H1 (cell line): ENCODE data around the gene MED16. TPM values are rescaled to one million over a fixed set of nuclear protein-coding genes. Genes with fewer than 3 reads are reported as not detected.
A peak's percentile ranks its signal among the peaks of the same experiment; 100 is the strongest.

Source experiments
- CTCF ChIA-PET: fragments of 300-600 bp; sonication (Branson Sonifier 250); formaldehyde crosslinking; loops from one replicate; lab custom pipeline; 2021; ENCODE audit not compliant: partially characterized antibody; lab: Charles Lee
- POLR2A ChIA-PET: fragments of 300-600 bp; sonication (Branson Sonifier 250); formaldehyde crosslinking; loops from one replicate; lab custom pipeline; 2021; ENCODE audit warnings: inconsistent platforms; ENCODE audit not compliant: partially characterized antibody; lab: Charles Lee
- DNase-seq, 2 experiments: peaks; one replicate each; pipeline versions ENCODE4 v3.0.0 to v3.0.0-alpha.2; 2010 to 2022; ENCODE audit warnings: low spot score in 2 of 2, low read depth in 1 of 2, mixed read lengths in 1 of 2
- FAIRE-seq: peaks from 2 replicates; lab custom pipeline; 2011; peaks lifted over from hg19 to GRCh38; lab: Jason Lieb, UNC
- H2AFZ ChIP-seq: 2 replicates; pipeline ENCODE4 v1.8.1; 2012; ENCODE audit warnings: low read length, inconsistent platforms
- H2AK5ac ChIP-seq: 2 replicates; pipeline ENCODE4 v1.6.1; 2013; ENCODE audit warnings: low read depth, low read length
- H2BK120ac ChIP-seq: replicated peaks from 2 replicates; pipeline ENCODE3; 2013; ENCODE audit warnings: low read depth, low read length, inconsistent platforms
- H2BK12ac ChIP-seq: 2 replicates; pipeline ENCODE4 v1.6.1; 2013; ENCODE audit warnings: low read depth, low read length
- H2BK15ac ChIP-seq: 2 replicates; pipeline ENCODE4 v1.6.1; 2013; ENCODE audit warnings: low read length
- H2BK20ac ChIP-seq: 2 replicates; pipeline ENCODE4 v1.6.1; 2013; ENCODE audit warnings: low read length
- H2BK5ac ChIP-seq: 2 replicates; pipeline ENCODE4 v1.6.1; 2013; ENCODE audit warnings: low read depth, low read length
- H3K14ac ChIP-seq: 2 replicates; pipeline ENCODE4 v1.6.1; 2013; ENCODE audit warnings: inconsistent platforms; ENCODE audit not compliant: insufficient read length
- H3K18ac ChIP-seq: 2 replicates; pipeline ENCODE4 v1.6.1; 2013; ENCODE audit warnings: low read length; ENCODE audit errors: extremely low read depth
- H3K23ac ChIP-seq: 2 replicates; pipeline ENCODE4 v1.6.1; 2013; ENCODE audit warnings: inconsistent platforms; ENCODE audit not compliant: insufficient read length
- H3K23me2 ChIP-seq: 2 replicates; pipeline ENCODE4 v1.6.1; 2013; ENCODE audit warnings: low read depth, low read length
- H3K27ac ChIP-seq: 2 replicates; pipeline ENCODE4 v1.6.1; 2011; ENCODE audit warnings: low read depth, low read length, inconsistent platforms
- H3K27me3 ChIP-seq, 4 experiments: replicated peaks in 1 of 4; 1 replicate in 1 of 4; 2 replicates in 3 of 4; pipeline versions ENCODE4 v1.6.1 to v1.8.1; 2011 to 2013; ENCODE audit warnings: low read length in 3 of 4, mild to moderate bottlenecking in 3 of 4, inconsistent platforms in 2 of 4, mixed read lengths in 2 of 4, moderate library complexity in 1 of 4; ENCODE audit not compliant: control insufficient read depth in 3 of 4, insufficient read depth in 3 of 4; ENCODE audit errors: extremely low read depth in 1 of 4
- H3K36me3 ChIP-seq, 4 experiments: 2 replicates each; pipeline versions ENCODE4 v1.6.1 to v1.8.1; 2011 to 2013; ENCODE audit warnings: mild to moderate bottlenecking in 4 of 4, low read length in 3 of 4, moderate library complexity in 2 of 4, control low read depth in 1 of 4, inconsistent platforms in 1 of 4; ENCODE audit not compliant: insufficient read depth in 4 of 4, control insufficient read depth in 2 of 4
- H3K4ac ChIP-seq: replicated peaks from 2 replicates; pipeline ENCODE3; 2013; ENCODE audit warnings: low read length, low read depth, mixed read lengths, inconsistent platforms; ENCODE audit not compliant: insufficient read length
- H3K4me1 ChIP-seq, 4 experiments: replicated peaks in 1 of 4; 1 replicate in 1 of 4; 2 replicates in 3 of 4; pipeline versions ENCODE4 v1.6.1 to v1.8.1; 2011 to 2013; ENCODE audit warnings: low read length in 3 of 4, inconsistent platforms in 2 of 4, mixed read lengths in 1 of 4; ENCODE audit not compliant: insufficient read depth in 4 of 4, control insufficient read depth in 3 of 4
- H3K4me2 ChIP-seq, 2 experiments: 2 replicates each; pipeline versions ENCODE4 v1.6.1 to v1.8.1; 2011 to 2013; ENCODE audit warnings: low read depth in 2 of 2, low read length in 2 of 2, control low read depth in 1 of 2, inconsistent platforms in 1 of 2, mild to moderate bottlenecking in 1 of 2; ENCODE audit not compliant: insufficient read depth in 1 of 2
- H3K4me3 ChIP-seq, 4 experiments: fragments of 200-600, 300-600 bp in 1 of 4; sonication (generic), shearing (Covaris generic), sonication (Bioruptor Twin) in 1 of 4; 2 replicates each; pipeline versions ENCODE4 v1.5.1 to v1.8.1; 2011 to 2016; ENCODE audit warnings: low read length in 4 of 4, low read depth in 3 of 4, control low read depth in 2 of 4, inconsistent platforms in 2 of 4, mild to moderate bottlenecking in 2 of 4, mixed read lengths in 1 of 4, moderate library complexity in 1 of 4; ENCODE audit not compliant: insufficient read depth in 2 of 4; ENCODE audit errors: extremely low read depth in 1 of 4
- H3K56ac ChIP-seq: replicated peaks from 2 replicates; pipeline ENCODE3; 2013; ENCODE audit warnings: low read depth, mild to moderate bottlenecking, mixed read lengths, low read length, inconsistent platforms; ENCODE audit not compliant: insufficient read length
- H3K79me1 ChIP-seq: 2 replicates; pipeline ENCODE4 v1.6.1; 2013; ENCODE audit warnings: low read depth, low read length, control low read depth
- H3K79me2 ChIP-seq, 2 experiments: 2 replicates each; pipeline versions ENCODE4 v1.6.1 to v1.8.1; 2012 to 2013; ENCODE audit warnings: low read length in 2 of 2, mild to moderate bottlenecking in 2 of 2, inconsistent platforms in 1 of 2; ENCODE audit not compliant: insufficient read depth in 2 of 2, control insufficient read depth in 1 of 2
- H3K9ac ChIP-seq, 4 experiments: replicated peaks in 1 of 4; 1 replicate in 1 of 4; 2 replicates in 3 of 4; pipeline versions ENCODE4 v1.6.1 to v1.8.1; 2011 to 2013; ENCODE audit warnings: low read depth in 3 of 4, low read length in 3 of 4, control low read depth in 2 of 4, mild to moderate bottlenecking in 2 of 4, moderate library complexity in 2 of 4, inconsistent platforms in 1 of 4; ENCODE audit errors: extremely low read depth in 1 of 4
- H3K9me3 ChIP-seq, 2 experiments: 2 replicates each; pipeline versions ENCODE4 v1.6.1 to v1.8.1; 2012 to 2013; ENCODE audit warnings: mild to moderate bottlenecking in 2 of 2, moderate library complexity in 2 of 2, control low read depth in 1 of 2, inconsistent platforms in 1 of 2, low read depth in 1 of 2, low read length in 1 of 2, mixed read lengths in 1 of 2; ENCODE audit not compliant: insufficient read depth in 2 of 2
- H4K20me1 ChIP-seq, 2 experiments: replicated peaks in 1 of 2; 2 replicates each; pipeline versions ENCODE3 to v1.8.1; 2011 to 2013; ENCODE audit warnings: inconsistent platforms in 2 of 2, low read length in 2 of 2, mild to moderate bottlenecking in 1 of 2; ENCODE audit not compliant: insufficient read depth in 2 of 2, control insufficient read depth in 1 of 2
- H4K5ac ChIP-seq: 2 replicates; pipeline ENCODE4 v1.6.1; 2013; ENCODE audit warnings: low read length, low read depth, mixed read lengths, inconsistent platforms; ENCODE audit not compliant: insufficient read length
- H4K8ac ChIP-seq: 2 replicates; pipeline ENCODE4 v1.8.0; 2013; ENCODE audit warnings: mild to moderate bottlenecking, moderate library complexity, low read length, inconsistent platforms; ENCODE audit not compliant: insufficient read depth; ENCODE audit errors: extremely low read depth
- H4K91ac ChIP-seq: replicated peaks from 2 replicates; pipeline ENCODE3; 2013; ENCODE audit warnings: low read length, mixed read lengths, inconsistent platforms; ENCODE audit not compliant: insufficient read length
- ASH2L ChIP-seq: fragments of 200-600, 300-600 bp; sonication (generic); IDR thresholded peaks from one replicate; pipeline ENCODE4 v1.7.1; 2017; ENCODE audit warnings: low read length
- CBX8 ChIP-seq: fragments of 300-800, 300-1000 bp; sonication (generic); IDR thresholded peaks from 2 replicates; pipeline ENCODE4 v1.7.1; 2016; ENCODE audit warnings: low read depth, low read length, borderline replicate concordance
- EGR1 ChIP-seq: IDR thresholded peaks from 2 replicates; pipeline ENCODE4 v1.6.1; 2011; ENCODE audit warnings: low read depth, low read length, borderline replicate concordance
- EZH2 ChIP-seq: fragments of 200-600 bp; sonication (generic); IDR thresholded peaks from 2 replicates; pipeline ENCODE4 v1.7.1; 2012; ENCODE audit warnings: low read depth, mild to moderate bottlenecking, moderate library complexity, low read length, inconsistent platforms; ENCODE audit not compliant: severe bottlenecking
- JUN ChIP-seq: IDR thresholded peaks from 2 replicates; pipeline ENCODE4 v1.6.1; 2011; ENCODE audit warnings: low read depth, mild to moderate bottlenecking, improper control_type of control experiment, low read length
- KDM4A ChIP-seq: IDR thresholded peaks from one replicate; pipeline ENCODE4 v1.7.1; 2012; ENCODE audit warnings: low read depth, mild to moderate bottlenecking, moderate library complexity, low read length, inconsistent platforms; ENCODE audit not compliant: severe bottlenecking
- KDM5A ChIP-seq: fragments of 200-600 bp; IDR thresholded peaks from 2 replicates; pipeline ENCODE4 v1.7.1; 2012; ENCODE audit warnings: mild to moderate bottlenecking, low read length, inconsistent platforms, mixed read lengths
- whole genome bisulfite sequencing, 2 experiments: shearing (Covaris generic) in 1 of 2; methylation state at CpG; one replicate each; pipeline versions ENCODE4 v1.1.6 to v1.1.7; 2013 to 2015; ENCODE audit warnings: low lambda C conversion rate in 2 of 2, mixed read lengths in 2 of 2, inconsistent platforms in 1 of 2, low coverage in 1 of 2, missing lambda C conversion rate in 1 of 2; ENCODE audit not compliant: insufficient replicate concordance in 2 of 2, insufficient coverage in 1 of 2, insufficient read length in 1 of 2; ENCODE audit errors: extremely low coverage in 1 of 2, missing lambda C conversion rate in 1 of 2; 5-methylcytosine and 5-hydroxymethylcytosine counted together
- polyA plus RNA-seq, 7 experiments: library from polyadenylated mRNA; depleted of rRNA in 3 of 7; stranded (reverse) in 5 of 7; unstranded in 2 of 7; fragments of >200 nt in 5 of 7; fragments of 200-250 nt in 2 of 7; gene quantifications; 1 replicate in 5 of 7; 2 replicates in 1 of 7; 4 replicates in 1 of 7; pipeline versions ENCODE4 v1.2.1 to v1.2.3, GENCODE V29; 2011 to 2013; ENCODE audit warnings: missing spikeins in 2 of 7, mixed read lengths in 2 of 7
- total RNA-seq: library from RNA; stranded (reverse); fragmentation: NEBNext Ultra II Directional; extraction: Animal tissue kit (Norgen Biotek cat#: 25700); gene quantifications from 2 replicates; pipeline ENCODE4 v1.2.1, GENCODE V29; 2021
- TF ChIP-seq, protein P1 (sequence below): IDR thresholded peaks from 2 replicates; pipeline ENCODE4 v1.6.1; 2012; ENCODE audit warnings: low read length, inconsistent platforms

Gene MED16
- total and polyA plus RNA-seq, 2 of the 8 experiments (the other 6 are each of a cell fraction or from before 2014, with no cell fraction given) = 51.0 to 67.2 TPM

DNA sequence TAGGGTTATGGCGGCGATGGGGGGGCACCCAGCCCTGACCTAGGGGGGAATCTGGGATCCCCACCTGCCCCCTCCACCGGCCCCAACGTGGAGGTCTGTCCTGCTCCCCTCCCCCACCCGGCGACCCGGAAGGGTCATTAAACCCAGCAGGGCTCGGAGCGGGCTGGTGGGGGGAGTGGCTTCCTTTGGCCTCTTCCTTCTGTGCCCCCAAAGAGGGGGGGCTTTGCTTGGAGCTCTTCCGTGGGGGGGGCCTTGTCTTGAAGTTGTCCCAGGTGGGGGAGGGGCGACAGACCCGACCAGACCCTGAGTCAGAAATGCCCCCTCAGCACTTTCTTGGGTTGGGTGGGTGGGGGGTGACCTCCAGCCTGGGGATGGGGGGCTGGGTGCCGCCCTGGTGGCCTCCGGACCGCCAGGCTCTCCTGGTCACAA is 34.4 kb upstream of the MED16 start:
- Histone ChIP-seq H2BK5ac (peak overlapping the region; percentile 75; the same call in 1 of the 2 replicates), H3K9me3 (no peaks in the 10 kb centered on the region), H3K79me2 (peaks cover 0 to 25% of the 10 kb centered on the region in 2 experiments; a peak in 2 of 4 replicates), H3K4me3 (peak overlapping the region; percentile 19 to 97 (median 54); a peak in 7 of 8 replicates), H3K18ac (peak overlapping the region; percentile 71), H3K23me2 (peaks cover 6% of the 10 kb centered on the region), H2BK120ac (no peak overlapping the region), H4K8ac (no peak overlapping the region), H3K36me3 (peaks cover 0 to 14% (median 6%) of the 10 kb centered on the region in 4 experiments; a peak in 2 of 8 replicates), H3K27ac (no peak overlapping the region; the same call in 1 of the 2 replicates), H3K9ac (no peak overlapping the region), H3K79me1 (peaks cover 6% of the 10 kb centered on the region; the same call in 1 of the 2 replicates), H2AK5ac (no peak overlapping the region), H3K4me1 (peaks cover 2 to 10% (median 6%) of the 10 kb centered on the region in 4 experiments), H4K91ac (peak overlapping the region; percentile 89), H4K20me1 (peaks cover 0 to 8% of the 10 kb centered on the region in 2 experiments), H2BK20ac (no peak overlapping the region), H4K5ac (peak overlapping the region; percentile 68), H3K14ac (no peak overlapping the region), H2BK15ac (no peak overlapping the region), H3K4me2 (peak overlapping the region; percentile 63 to 71), H2AFZ (no peak overlapping the region), H3K56ac (no peak overlapping the region), H3K23ac (no peak overlapping the region), H2BK12ac (no peak overlapping the region; the same call in 1 of the 2 replicates), H3K27me3 (peaks cover 0 to 5% (median 0%) of the 10 kb centered on the region in 4 experiments; a peak in 1 of 7 replicates), H3K4ac (peak overlapping the region; percentile 69)
- 13% methylated on average over 7 of the region's 15 CpGs; no CpG with 5 or more reads in 1 of the 2 experiments for WGBS, 2 experiments
- no peak for DNase-seq
- TF ChIP-seq KDM4A (peak; percentile 6), ASH2L (no peak), EGR1 (no peak), KDM5A (no peak), JUN (no peak), CBX8 (no peak), EZH2 (no peak)
- TF ChIP-seq, protein P1, sequence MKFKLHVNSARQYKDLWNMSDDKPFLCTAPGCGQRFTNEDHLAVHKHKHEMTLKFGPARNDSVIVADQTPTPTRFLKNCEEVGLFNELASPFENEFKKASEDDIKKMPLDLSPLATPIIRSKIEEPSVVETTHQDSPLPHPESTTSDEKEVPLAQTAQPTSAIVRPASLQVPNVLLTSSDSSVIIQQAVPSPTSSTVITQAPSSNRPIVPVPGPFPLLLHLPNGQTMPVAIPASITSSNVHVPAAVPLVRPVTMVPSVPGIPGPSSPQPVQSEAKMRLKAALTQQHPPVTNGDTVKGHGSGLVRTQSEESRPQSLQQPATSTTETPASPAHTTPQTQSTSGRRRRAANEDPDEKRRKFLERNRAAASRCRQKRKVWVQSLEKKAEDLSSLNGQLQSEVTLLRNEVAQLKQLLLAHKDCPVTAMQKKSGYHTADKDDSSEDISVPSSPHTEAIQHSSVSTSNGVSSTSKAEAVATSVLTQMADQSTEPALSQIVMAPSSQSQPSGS = no peak
- CTCF ChIA-PET = interaction anchor here (0.6 to 1.5 kb wide), 4 partner anchors 35 to 340 kb away, joined by 3 to 5 read pairs (median 3); partner anchors contain the start of gene WDR18
- FAIRE-seq = no peak
- POLR2A ChIA-PET = interaction anchor here (0.7 to 1.3 kb wide), 6 partner anchors 26 to 67 kb away, joined by 3 to 6 read pairs (median 4); no protein-coding TSS in a partner anchor
